Astrocyte (in vitro differentiated cells and primary cell): ENCODE results near the gene ACIN1. TPM values are rescaled to one million over a fixed set of nuclear protein-coding genes. Genes with fewer than 3 reads are reported as not detected.
A peak's percentile ranks its signal among the peaks of the same experiment; 100 is the strongest.

Source experiments
- DNase-seq: peaks from one replicate; pipeline ENCODE4 v3.0.0-alpha.2; 2010; ENCODE audit warnings: low read depth
- FAIRE-seq: peaks from 2 replicates; lab custom pipeline; 2011; peaks lifted over from hg19 to GRCh38; lab: Jason Lieb, UNC
- H2AFZ ChIP-seq: 2 replicates; pipeline ENCODE4 v1.6.0; 2012; ENCODE audit warnings: low read depth, low read length, inconsistent platforms
- H3K27ac ChIP-seq: 2 replicates; pipeline ENCODE4 v1.5.1; 2011; ENCODE audit warnings: low read depth, low read length, inconsistent platforms
- H3K27me3 ChIP-seq: 2 replicates; pipeline ENCODE4 v1.6.0; 2011; ENCODE audit warnings: low read length, inconsistent platforms; ENCODE audit not compliant: insufficient read depth
- H3K36me3 ChIP-seq: 2 replicates; pipeline ENCODE4 v1.5.1; 2011; ENCODE audit warnings: low read length, inconsistent platforms; ENCODE audit not compliant: insufficient read depth
- H3K4me1 ChIP-seq: 2 replicates; pipeline ENCODE4 v1.5.1; 2011; ENCODE audit warnings: low read length, inconsistent platforms; ENCODE audit not compliant: insufficient read depth
- H3K4me2 ChIP-seq: 2 replicates; pipeline ENCODE4 v1.6.0; 2012; ENCODE audit warnings: low read length, inconsistent platforms
- H3K4me3 ChIP-seq: 2 replicates; pipeline ENCODE4 v1.5.1; 2011; ENCODE audit warnings: low read depth, mild to moderate bottlenecking, low read length, inconsistent platforms; ENCODE audit not compliant: insufficient read depth
- H3K79me2 ChIP-seq: 2 replicates; pipeline ENCODE4 v1.6.0; 2012; ENCODE audit warnings: mild to moderate bottlenecking, low read length, inconsistent platforms; ENCODE audit not compliant: insufficient read depth
- H3K9ac ChIP-seq: 2 replicates; pipeline ENCODE4 v1.6.0; 2012; ENCODE audit warnings: mild to moderate bottlenecking, low read length, inconsistent platforms
- H3K9me3 ChIP-seq: 2 replicates; pipeline ENCODE4 v1.5.1; 2012; ENCODE audit warnings: low read depth, mild to moderate bottlenecking, low read length, inconsistent platforms; ENCODE audit not compliant: insufficient read depth
- H4K20me1 ChIP-seq: 2 replicates; pipeline ENCODE4 v1.6.0; 2012; ENCODE audit warnings: low read length, inconsistent platforms; ENCODE audit not compliant: insufficient read depth
- H3K27ac Mint-ChIP-seq: one replicate; pipeline ENCODE4 v1.8.0; 2021; ENCODE audit warnings: mild to moderate bottlenecking, mixed read lengths; ENCODE audit not compliant: unreplicated experiment
- H3K27me3 Mint-ChIP-seq: one replicate; pipeline ENCODE4 v1.8.0; 2021; ENCODE audit warnings: low read depth, mixed read lengths; ENCODE audit not compliant: unreplicated experiment
- H3K36me3 Mint-ChIP-seq: one replicate; pipeline ENCODE4 v1.8.0; 2021; ENCODE audit warnings: low read depth, mixed read lengths; ENCODE audit not compliant: unreplicated experiment
- H3K4me1 Mint-ChIP-seq: one replicate; pipeline ENCODE4 v1.8.0; 2021; ENCODE audit warnings: low read depth, mixed read lengths; ENCODE audit not compliant: unreplicated experiment
- H3K4me3 Mint-ChIP-seq: one replicate; pipeline ENCODE4 v1.8.0; 2021; ENCODE audit warnings: mild to moderate bottlenecking, moderate library complexity, mixed read lengths; ENCODE audit not compliant: unreplicated experiment
- H3K9me3 Mint-ChIP-seq: one replicate; pipeline ENCODE4 v1.8.0; 2021; ENCODE audit warnings: mild to moderate bottlenecking, mixed read lengths; ENCODE audit not compliant: unreplicated experiment
- CTCF ChIP-seq: IDR thresholded peaks from 2 replicates; pipeline ENCODE4 v1.5.1; 2011; ENCODE audit warnings: low read depth, mild to moderate bottlenecking, inconsistent platforms, low read length, moderate library complexity; ENCODE audit not compliant: insufficient read depth
- EZH2 ChIP-seq: IDR thresholded peaks from 2 replicates; pipeline ENCODE4 v1.6.1; 2012; ENCODE audit warnings: mild to moderate bottlenecking, low read length, inconsistent platforms; ENCODE audit not compliant: insufficient read depth
- total RNA-seq: library from RNA; stranded (reverse); gene quantifications from 2 replicates; pipeline ENCODE4 v1.2.1, GENCODE V29; 2021

ACIN1 gene
- total RNA-seq, 1 donor from 2014 or later: 208 TPM

GRCh38 chr14:23097786-23098185 lies 2.9 kb upstream of the ACIN1 start:
- Histone ChIP-seq H3K9ac (no peak overlapping the region), H3K4me3 (no peak overlapping the region), H2AFZ (no peak overlapping the region), H3K27ac (no peak overlapping the region), H3K79me2 (peaks cover 57% of the 10 kb centered on the region), H3K36me3 (peaks cover 18% of the 10 kb centered on the region), H3K4me2 (peak overlapping the region; percentile 89), H3K9me3 (no peaks in the 10 kb centered on the region), H3K4me1 (peaks cover 17% of the 10 kb centered on the region), H3K27me3 (no peaks in the 10 kb centered on the region), H4K20me1 (peaks cover 66% of the 10 kb centered on the region)
- TF ChIP-seq CTCF: no peak
- TF ChIP-seq EZH2: no peak
- FAIRE-seq (no peak), DNase-seq (no peak)
- H3K4me3 Mint-ChIP-seq: no peak overlapping the region
- H3K36me3 Mint-ChIP-seq: peaks cover 18% of the 10 kb centered on the region
- H3K9me3 Mint-ChIP-seq: no peaks in the 10 kb centered on the region
- no peak overlapping the region for H3K27ac Mint-ChIP-seq
- H3K4me1 Mint-ChIP-seq: peaks cover 20% of the 10 kb centered on the region
- no peaks in the 10 kb centered on the region for H3K27me3 Mint-ChIP-seq

GRCh38 chr14:23095196-23096108 lies 516 bp upstream of the ACIN1 start, which contains the start of gene C14orf119:
Gene C14orf119 (plus strand): TSS chr14:23095505. CDS start chr14:23097659, 2,154 bp downstream.
- H3K4me3 ChIP-seq: peak within 1 kb of the TSS; percentile 93
- peak within 1 kb of the TSS; percentile 97 for H3K9ac ChIP-seq
- H3K36me3 ChIP-seq: peaks cover 27% of the 10 kb centered on the region
- peaks cover 75% of the 10 kb centered on the region for H4K20me1 ChIP-seq
- FAIRE-seq: no peak
- H3K27ac ChIP-seq: peak within 1 kb of the TSS; percentile 99
- TF ChIP-seq CTCF (no peak), EZH2 (no peak)
- DNase-seq: peak; percentile 96
- Mint-ChIP-seq H3K9me3 (no peaks in the 10 kb centered on the region), H3K27me3 (no peaks in the 10 kb centered on the region), H3K4me1 (peaks cover 30% of the 10 kb centered on the region), H3K4me3 (no peak within 1 kb of the TSS), H3K36me3 (peaks cover 19% of the 10 kb centered on the region), H3K27ac (no peak within 1 kb of the TSS)
- peaks cover 17% of the 10 kb centered on the region for H3K4me1 ChIP-seq
- H3K79me2 ChIP-seq: peaks cover 80% of the 10 kb centered on the region
- H3K9me3 ChIP-seq: no peaks in the 10 kb centered on the region
- H2AFZ ChIP-seq: peak within 1 kb of the TSS; percentile 99
- H3K27me3 ChIP-seq: no peaks in the 10 kb centered on the region
- H3K4me2 ChIP-seq: peak within 1 kb of the TSS; percentile 98
